ENCODE measurements around the gene THAP3. TPM values are rescaled to one million over a fixed set of nuclear protein-coding genes. Genes with fewer than 3 reads are reported as not detected.

Gene THAP3
- total and polyA plus RNA-seq, 9 of the 15 experiments (the other 6 are each of a cell fraction or from before 2014, with no cell fraction given): 1.9 to 31.2 (median 18.2) TPM

DNA sequence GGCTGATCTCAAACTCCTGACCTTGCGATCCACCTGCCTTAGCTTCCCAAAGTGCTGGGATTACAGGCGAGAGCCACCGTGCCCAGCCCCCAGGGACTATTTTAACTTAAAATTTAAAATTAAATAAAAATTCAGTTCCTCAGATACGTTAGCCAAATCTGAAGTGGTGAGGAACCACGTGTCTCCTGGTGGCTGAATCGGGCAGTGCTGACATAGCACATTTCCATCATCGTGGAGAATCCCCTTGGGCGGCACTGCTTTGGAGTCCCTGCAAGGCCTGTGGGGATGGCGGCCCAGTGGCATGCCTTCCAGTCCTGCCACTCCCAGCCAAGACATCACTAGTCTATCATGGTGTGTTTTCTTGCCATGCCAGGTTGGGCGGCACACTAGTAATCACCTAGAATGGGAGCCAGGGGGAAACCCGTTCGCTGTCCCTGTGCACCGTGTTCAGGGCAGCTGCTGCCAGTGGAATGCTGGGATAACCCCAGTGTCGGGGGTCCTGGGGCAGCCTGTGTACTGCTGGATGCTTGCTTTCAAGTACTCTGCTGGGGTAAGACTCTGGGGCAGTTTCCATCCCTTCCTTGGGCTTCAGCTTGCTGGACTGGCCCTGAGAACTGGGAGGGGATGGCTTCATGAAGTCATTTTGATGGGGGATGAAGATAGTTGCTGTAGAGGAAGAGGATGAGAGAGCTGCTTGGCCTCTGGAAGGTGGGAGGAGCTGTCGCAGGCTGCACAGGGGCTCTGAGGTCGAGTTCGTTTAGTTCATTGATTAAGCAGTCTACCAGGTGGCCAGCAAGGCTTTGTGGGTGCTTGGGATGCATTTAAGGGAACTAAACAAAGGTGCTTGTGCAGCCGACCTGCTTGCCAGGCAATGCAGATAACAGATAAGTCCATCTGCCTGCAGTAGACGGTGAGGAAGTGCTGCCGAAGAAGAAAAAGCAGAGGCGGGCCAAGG lies 40.3 kb upstream of the THAP3 start (continued):
- TF ChIP-seq, protein P1, sequence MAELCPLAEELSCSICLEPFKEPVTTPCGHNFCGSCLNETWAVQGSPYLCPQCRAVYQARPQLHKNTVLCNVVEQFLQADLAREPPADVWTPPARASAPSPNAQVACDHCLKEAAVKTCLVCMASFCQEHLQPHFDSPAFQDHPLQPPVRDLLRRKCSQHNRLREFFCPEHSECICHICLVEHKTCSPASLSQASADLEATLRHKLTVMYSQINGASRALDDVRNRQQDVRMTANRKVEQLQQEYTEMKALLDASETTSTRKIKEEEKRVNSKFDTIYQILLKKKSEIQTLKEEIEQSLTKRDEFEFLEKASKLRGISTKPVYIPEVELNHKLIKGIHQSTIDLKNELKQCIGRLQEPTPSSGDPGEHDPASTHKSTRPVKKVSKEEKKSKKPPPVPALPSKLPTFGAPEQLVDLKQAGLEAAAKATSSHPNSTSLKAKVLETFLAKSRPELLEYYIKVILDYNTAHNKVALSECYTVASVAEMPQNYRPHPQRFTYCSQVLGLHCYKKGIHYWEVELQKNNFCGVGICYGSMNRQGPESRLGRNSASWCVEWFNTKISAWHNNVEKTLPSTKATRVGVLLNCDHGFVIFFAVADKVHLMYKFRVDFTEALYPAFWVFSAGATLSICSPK (IDR thresholded peaks at IDR 0.05; ENCODE audit: borderline replicate concordance): no peak
- TF ChIP-seq POLR2B (IDR thresholded peaks at IDR 0.05; ENCODE audit: low read depth, partially characterized antibody): peak; percentile 9
- TF ChIP-seq SUPT5H (IDR thresholded peaks at IDR 0.05): no peak
- peak; percentile 7; the same call in 1 of the 2 replicates for TF ChIP-seq GABPB1 (CRISPR knock-in tag; IDR thresholded peaks at IDR 0.05)
- TF ChIP-seq HOXB6 (CRISPR knock-in tag; IDR thresholded peaks at IDR 0.05; ENCODE audit: borderline replicate concordance): no peak
- TF ChIP-seq TRIM24 (IDR thresholded peaks at IDR 0.05): no peak
- TF ChIP-seq, protein P2, sequence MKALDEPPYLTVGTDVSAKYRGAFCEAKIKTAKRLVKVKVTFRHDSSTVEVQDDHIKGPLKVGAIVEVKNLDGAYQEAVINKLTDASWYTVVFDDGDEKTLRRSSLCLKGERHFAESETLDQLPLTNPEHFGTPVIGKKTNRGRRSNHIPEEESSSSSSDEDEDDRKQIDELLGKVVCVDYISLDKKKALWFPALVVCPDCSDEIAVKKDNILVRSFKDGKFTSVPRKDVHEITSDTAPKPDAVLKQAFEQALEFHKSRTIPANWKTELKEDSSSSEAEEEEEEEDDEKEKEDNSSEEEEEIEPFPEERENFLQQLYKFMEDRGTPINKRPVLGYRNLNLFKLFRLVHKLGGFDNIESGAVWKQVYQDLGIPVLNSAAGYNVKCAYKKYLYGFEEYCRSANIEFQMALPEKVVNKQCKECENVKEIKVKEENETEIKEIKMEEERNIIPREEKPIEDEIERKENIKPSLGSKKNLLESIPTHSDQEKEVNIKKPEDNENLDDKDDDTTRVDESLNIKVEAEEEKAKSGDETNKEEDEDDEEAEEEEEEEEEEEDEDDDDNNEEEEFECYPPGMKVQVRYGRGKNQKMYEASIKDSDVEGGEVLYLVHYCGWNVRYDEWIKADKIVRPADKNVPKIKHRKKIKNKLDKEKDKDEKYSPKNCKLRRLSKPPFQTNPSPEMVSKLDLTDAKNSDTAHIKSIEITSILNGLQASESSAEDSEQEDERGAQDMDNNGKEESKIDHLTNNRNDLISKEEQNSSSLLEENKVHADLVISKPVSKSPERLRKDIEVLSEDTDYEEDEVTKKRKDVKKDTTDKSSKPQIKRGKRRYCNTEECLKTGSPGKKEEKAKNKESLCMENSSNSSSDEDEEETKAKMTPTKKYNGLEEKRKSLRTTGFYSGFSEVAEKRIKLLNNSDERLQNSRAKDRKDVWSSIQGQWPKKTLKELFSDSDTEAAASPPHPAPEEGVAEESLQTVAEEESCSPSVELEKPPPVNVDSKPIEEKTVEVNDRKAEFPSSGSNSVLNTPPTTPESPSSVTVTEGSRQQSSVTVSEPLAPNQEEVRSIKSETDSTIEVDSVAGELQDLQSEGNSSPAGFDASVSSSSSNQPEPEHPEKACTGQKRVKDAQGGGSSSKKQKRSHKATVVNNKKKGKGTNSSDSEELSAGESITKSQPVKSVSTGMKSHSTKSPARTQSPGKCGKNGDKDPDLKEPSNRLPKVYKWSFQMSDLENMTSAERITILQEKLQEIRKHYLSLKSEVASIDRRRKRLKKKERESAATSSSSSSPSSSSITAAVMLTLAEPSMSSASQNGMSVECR (CRISPR knock-in tag; IDR thresholded peaks at IDR 0.05): no peak
- no peak for TF ChIP-seq SETDB1 (IDR thresholded peaks at IDR 0.05; ENCODE audit: low read length)
- no peak for TF ChIP-seq CHD4 (IDR thresholded peaks at IDR 0.05; ENCODE audit: insufficient read depth, insufficient replicate concordance, low read depth, low read length, poor library complexity, severe bottlenecking)
- TF ChIP-seq DDX20 (tag; IDR thresholded peaks at IDR 0.05; ENCODE audit: low read depth): no peak
- TF ChIP-seq SP2 (IDR thresholded peaks at IDR 0.05; ENCODE audit: extremely low read depth, low read depth, low read length, poor library complexity, severe bottlenecking): no peak
- TF ChIP-seq, protein P3, sequence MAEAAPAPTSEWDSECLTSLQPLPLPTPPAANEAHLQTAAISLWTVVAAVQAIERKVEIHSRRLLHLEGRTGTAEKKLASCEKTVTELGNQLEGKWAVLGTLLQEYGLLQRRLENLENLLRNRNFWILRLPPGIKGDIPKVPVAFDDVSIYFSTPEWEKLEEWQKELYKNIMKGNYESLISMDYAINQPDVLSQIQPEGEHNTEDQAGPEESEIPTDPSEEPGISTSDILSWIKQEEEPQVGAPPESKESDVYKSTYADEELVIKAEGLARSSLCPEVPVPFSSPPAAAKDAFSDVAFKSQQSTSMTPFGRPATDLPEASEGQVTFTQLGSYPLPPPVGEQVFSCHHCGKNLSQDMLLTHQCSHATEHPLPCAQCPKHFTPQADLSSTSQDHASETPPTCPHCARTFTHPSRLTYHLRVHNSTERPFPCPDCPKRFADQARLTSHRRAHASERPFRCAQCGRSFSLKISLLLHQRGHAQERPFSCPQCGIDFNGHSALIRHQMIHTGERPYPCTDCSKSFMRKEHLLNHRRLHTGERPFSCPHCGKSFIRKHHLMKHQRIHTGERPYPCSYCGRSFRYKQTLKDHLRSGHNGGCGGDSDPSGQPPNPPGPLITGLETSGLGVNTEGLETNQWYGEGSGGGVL (CRISPR knock-in tag; IDR thresholded peaks at IDR 0.05): no peak
- no peak for TF ChIP-seq BCL6 (CRISPR knock-in tag; IDR thresholded peaks at IDR 0.05)
- TF ChIP-seq ZEB2 (IDR thresholded peaks at IDR 0.05): peak; percentile 68; the same call in 1 of the 2 replicates
- TF ChIP-seq ZNF668 (CRISPR knock-in tag; IDR thresholded peaks at IDR 0.05): no peak
- TF ChIP-seq SMARCE1 (IDR thresholded peaks at IDR 0.05): no peak
- TF ChIP-seq C11orf30 (IDR thresholded peaks at IDR 0.05; ENCODE audit: low read depth): peak; percentile 90
- no peak for TF ChIP-seq ZBTB1 (CRISPR knock-in tag; IDR thresholded peaks at IDR 0.05; ENCODE audit: borderline replicate concordance, low read depth)
- TF ChIP-seq ZNF174 (CRISPR knock-in tag; IDR thresholded peaks at IDR 0.05): no peak
- no peak for TF ChIP-seq CREB1 (IDR thresholded peaks at IDR 0.05)
- no peak for TF ChIP-seq CREB1 (CRISPR knock-in tag; IDR thresholded peaks at IDR 0.05)
- TF ChIP-seq BMI1 (IDR thresholded peaks at IDR 0.05; ENCODE audit: low read length): no peak

Measured in K562 (cell line).